Stimulated activated effector memory CD8-positive, alpha-beta T cell treated with anti-CD3 and anti-CD28 coated beads, Interleukin-12 subunit alpha, Interleukin-12 subunit beta, amount 100 ng/mL, for 72 hours (primary cell): ENCODE results near the gene ZBTB44.

Experiments used
- ATAC-seq: fragments of 150-1000 bp; cut with Tn5 transposase; 2 replicates; pipeline ENCODE4 v1.10.0; 2021
- DNase-seq, 2 donors: peaks; one replicate each; pipeline ENCODE4 v3.0.0; 2021 to 2022; ENCODE audit warnings: low spot score in 2 of 2
- H3K27ac Mint-ChIP-seq: one replicate; pipeline ENCODE4 v1.8.0; 2022; ENCODE audit warnings: mild to moderate bottlenecking, mixed read lengths
- H3K36me3 Mint-ChIP-seq: one replicate; pipeline ENCODE4 v1.8.0; 2022; ENCODE audit warnings: mild to moderate bottlenecking, mixed read lengths
- H3K4me1 Mint-ChIP-seq: one replicate; pipeline ENCODE4 v1.8.0; 2022; ENCODE audit warnings: mixed read lengths
- H3K4me3 Mint-ChIP-seq: one replicate; pipeline ENCODE4 v1.8.0; 2022; ENCODE audit warnings: mild to moderate bottlenecking, mixed read lengths
- H3K9me3 Mint-ChIP-seq: one replicate; pipeline ENCODE4 v1.8.0; 2022; ENCODE audit warnings: mixed read lengths

The ZBTB44 gene

GRCh38 chr11:130322126-130322525 is 7.4 kb upstream of the ZBTB44 start:
- ATAC-seq (no peak), DNase-seq (no peak)
- no peak overlapping the region for H3K27ac Mint-ChIP-seq
- H3K36me3 Mint-ChIP-seq, result no peaks in the 10 kb centered on the region
- H3K9me3 Mint-ChIP-seq, result peaks cover 7% of the 10 kb centered on the region
- H3K4me1 Mint-ChIP-seq, result no peaks in the 10 kb centered on the region
- H3K4me3 Mint-ChIP-seq, result no peak overlapping the region

GRCh38 chr11:130318031-130318673 is 3.4 kb upstream of the ZBTB44 start:
- Mint-ChIP-seq H3K9me3 (peaks cover 5% of the 10 kb centered on the region), H3K36me3 (peaks cover 22% of the 10 kb centered on the region), H3K4me3 (no peak overlapping the region), H3K4me1 (peaks cover 18% of the 10 kb centered on the region), H3K27ac (no peak overlapping the region)
- ATAC-seq, result no peak
- no peak for DNase-seq

GRCh38 chr11:130315354-130315970 is 745 bp upstream of the ZBTB44 start:
- Mint-ChIP-seq H3K4me3 (peak overlapping the region; percentile 87), H3K36me3 (peaks cover 23% of the 10 kb centered on the region), H3K9me3 (no peaks in the 10 kb centered on the region), H3K4me1 (peaks cover 34% of the 10 kb centered on the region), H3K27ac (peak overlapping the region; percentile 97)
- ATAC-seq (peak; percentile 70), DNase-seq (peak; percentile 42 to 71)

GRCh38 chr11:130314184-130314749 is 450 bp downstream of the ZBTB44 start:
- Mint-ChIP-seq H3K27ac (peak overlapping the region; percentile 97), H3K4me3 (peak overlapping the region; percentile 87), H3K9me3 (no peaks in the 10 kb centered on the region), H3K36me3 (peaks cover 23% of the 10 kb centered on the region), H3K4me1 (peaks cover 38% of the 10 kb centered on the region)
- ATAC-seq (peak; percentile 77), DNase-seq (peak; percentile 62 to 83)

- ATAC-seq, result no peak
- DNase-seq, result no peak
- peaks cover 44% of the 10 kb centered on the region for H3K4me1 Mint-ChIP-seq
Measured at GRCh38 chr11:130313383-130314183, 1.1 kb downstream of the ZBTB44 start.

GRCh38 chr11:130312046-130312445 is 2.7 kb downstream of the ZBTB44 start:
- Mint-ChIP-seq H3K36me3 (peaks cover 25% of the 10 kb centered on the region), H3K9me3 (no peaks in the 10 kb centered on the region), H3K4me1 (peaks cover 52% of the 10 kb centered on the region), H3K4me3 (peak overlapping the region; percentile 87), H3K27ac (no peak overlapping the region)
- DNase-seq (no peak), ATAC-seq (no peak)

More at GRCh38 chr11:130313383-130314183, 1.1 kb downstream of the ZBTB44 start:
- Mint-ChIP-seq H3K4me3 (peak overlapping the region; percentile 87), H3K36me3 (peaks cover 23% of the 10 kb centered on the region), H3K27ac (peak overlapping the region; percentile 97), H3K9me3 (no peaks in the 10 kb centered on the region)

GRCh38 chr11:130310622-130311021 is 4.1 kb downstream of the ZBTB44 start:
- Mint-ChIP-seq H3K4me3 (no peak overlapping the region), H3K4me1 (peaks cover 42% of the 10 kb centered on the region), H3K9me3 (no peaks in the 10 kb centered on the region), H3K27ac (no peak overlapping the region), H3K36me3 (peaks cover 32% of the 10 kb centered on the region)
- ATAC-seq (no peak), DNase-seq (no peak)

- no peak for DNase-seq
- Mint-ChIP-seq H3K4me1 (peaks cover 47% of the 10 kb centered on the region), H3K27ac (peak overlapping the region; percentile 74)
Measured at GRCh38 chr11:130308886-130309285, 5.8 kb downstream of the ZBTB44 start.

GRCh38 chr11:130308059-130308458 is 6.7 kb downstream of the ZBTB44 start:
- Mint-ChIP-seq H3K36me3 (peaks cover 12% of the 10 kb centered on the region), H3K9me3 (peaks cover 4% of the 10 kb centered on the region), H3K27ac (no peak overlapping the region), H3K4me3 (no peak overlapping the region), H3K4me1 (peaks cover 47% of the 10 kb centered on the region)
- ATAC-seq (peak; percentile 49), DNase-seq (no peak)

More at GRCh38 chr11:130308886-130309285, 5.8 kb downstream of the ZBTB44 start:
- Mint-ChIP-seq H3K9me3 (peaks cover 4% of the 10 kb centered on the region), H3K36me3 (peaks cover 20% of the 10 kb centered on the region), H3K4me3 (no peak overlapping the region)
- ATAC-seq, result peak; percentile 26

GRCh38 chr11:130304651-130305050 is 10.1 kb downstream of the ZBTB44 start:
- H3K27ac Mint-ChIP-seq, result no peak overlapping the region
- ATAC-seq, result no peak
- H3K36me3 Mint-ChIP-seq, result peaks cover 27% of the 10 kb centered on the region
- peak overlapping the region; percentile 7 for H3K4me3 Mint-ChIP-seq
- peaks cover 59% of the 10 kb centered on the region for H3K4me1 Mint-ChIP-seq
- DNase-seq, result no peak
- peaks cover 4% of the 10 kb centered on the region for H3K9me3 Mint-ChIP-seq

GRCh38 chr11:130301002-130301401 is 13.7 kb downstream of the ZBTB44 start:
- no peak overlapping the region for H3K4me3 Mint-ChIP-seq
- peak overlapping the region; percentile 30 for H3K27ac Mint-ChIP-seq
- H3K4me1 Mint-ChIP-seq, result peaks cover 54% of the 10 kb centered on the region
- DNase-seq (no peak), ATAC-seq (no peak)
- peaks cover 4% of the 10 kb centered on the region for H3K9me3 Mint-ChIP-seq
- H3K36me3 Mint-ChIP-seq, result peaks cover 16% of the 10 kb centered on the region

GRCh38 chr11:130300567-130300966 is 14.2 kb downstream of the ZBTB44 start:
- DNase-seq, result no peak
- ATAC-seq, result no peak
- H3K4me1 Mint-ChIP-seq, result peaks cover 53% of the 10 kb centered on the region
- H3K36me3 Mint-ChIP-seq, result peaks cover 16% of the 10 kb centered on the region
- peak overlapping the region; percentile 30 for H3K27ac Mint-ChIP-seq
- peaks cover 4% of the 10 kb centered on the region for H3K9me3 Mint-ChIP-seq
- no peak overlapping the region for H3K4me3 Mint-ChIP-seq

- H3K9me3 Mint-ChIP-seq, result peaks cover 3% of the 10 kb centered on the region
- H3K36me3 Mint-ChIP-seq, result peaks cover 16% of the 10 kb centered on the region
- no peak overlapping the region for H3K4me3 Mint-ChIP-seq
- DNase-seq (no peak), ATAC-seq (no peak)
- H3K27ac Mint-ChIP-seq, result peak overlapping the region; percentile 30
- peaks cover 52% of the 10 kb centered on the region for H3K4me1 Mint-ChIP-seq
Measured at GRCh38 chr11:130299978-130300377, 14.7 kb downstream of the ZBTB44 start.

GRCh38 chr11:130295657-130296056 is 19.1 kb downstream of the ZBTB44 start:
- ATAC-seq, result no peak
- H3K36me3 Mint-ChIP-seq, result peaks cover 8% of the 10 kb centered on the region
- H3K27ac Mint-ChIP-seq, result no peak overlapping the region
- DNase-seq, result no peak
- H3K4me1 Mint-ChIP-seq, result peaks cover 34% of the 10 kb centered on the region
- no peak overlapping the region for H3K4me3 Mint-ChIP-seq
- no peaks in the 10 kb centered on the region for H3K9me3 Mint-ChIP-seq

GRCh38 chr11:130282111-130282510 is 32.6 kb downstream of the ZBTB44 start:
- ATAC-seq (no peak), DNase-seq (no peak)
- peaks cover 29% of the 10 kb centered on the region for H3K4me1 Mint-ChIP-seq
- peaks cover 12% of the 10 kb centered on the region for H3K36me3 Mint-ChIP-seq
- H3K4me3 Mint-ChIP-seq, result no peak overlapping the region
- no peak overlapping the region for H3K27ac Mint-ChIP-seq
- peaks cover 8% of the 10 kb centered on the region for H3K9me3 Mint-ChIP-seq
